Progenitor cell of endocrine pancreas (in vitro differentiated cells): ENCODE measurements around the gene CPA4. TPM values are rescaled to one million over a fixed set of nuclear protein-coding genes. Genes with fewer than 3 reads are reported as not detected.
A peak's percentile ranks its signal among the peaks of the same experiment; 100 is the strongest.

ENCODE experiments used
- DNase-seq: peaks from one replicate; pipeline ENCODE4 v3.0.0; 2021; ENCODE audit warnings: low spot score; ENCODE audit not compliant: unreplicated experiment
- H3K27ac Mint-ChIP-seq: 2 replicates; pipeline ENCODE4 v1.8.0; 2021; ENCODE audit warnings: mild to moderate bottlenecking, moderate library complexity, mixed read lengths
- H3K27me3 Mint-ChIP-seq: 2 replicates; pipeline ENCODE4 v1.8.0; 2021; ENCODE audit warnings: mixed read lengths
- H3K36me3 Mint-ChIP-seq: 2 replicates; pipeline ENCODE4 v1.8.0; 2022; ENCODE audit warnings: mixed read lengths; ENCODE audit not compliant: insufficient read depth
- H3K4me1 Mint-ChIP-seq: 2 replicates; pipeline ENCODE4 v1.8.0; 2021; ENCODE audit warnings: low read depth, mixed read lengths
- H3K4me3 Mint-ChIP-seq: 2 replicates; pipeline ENCODE4 v1.8.0; 2021; ENCODE audit warnings: low read depth, mild to moderate bottlenecking, moderate library complexity, mixed read lengths
- H3K9me3 Mint-ChIP-seq: 2 replicates; pipeline ENCODE4 v1.8.0; 2021; ENCODE audit warnings: low read depth, mixed read lengths
- CTCF ChIP-seq: fragments of 200-600 bp; sonication (generic); IDR thresholded peaks from one replicate; pipeline ENCODE4 v1.5.0; 2021; ENCODE audit warnings: antibody characterized with exemption, mild to moderate bottlenecking; ENCODE audit not compliant: unreplicated experiment
- total RNA-seq: library from RNA; stranded (reverse); gene quantifications from 2 replicates; pipeline ENCODE4 v1.2.1, GENCODE V29; 2021

The CPA4 gene
- total RNA-seq, 1 donor from 2014 or later, result 5.1 TPM

- no peak for DNase-seq
- H3K36me3 Mint-ChIP-seq, result peaks cover 16% of the 10 kb centered on the region
- H3K4me1 Mint-ChIP-seq, result peaks cover 31% of the 10 kb centered on the region
- no peaks in the 10 kb centered on the region for H3K9me3 Mint-ChIP-seq
- H3K27ac Mint-ChIP-seq, result no peak overlapping the region
- no peak overlapping the region for H3K4me3 Mint-ChIP-seq
- H3K27me3 Mint-ChIP-seq, result no peaks in the 10 kb centered on the region
- TF ChIP-seq CTCF, result no peak
Observed at GRCh38 chr7:130276796-130277762, 15.9 kb upstream of the CPA4 start.

- no peak for DNase-seq
- no peaks in the 10 kb centered on the region for H3K27me3 Mint-ChIP-seq
- peaks cover 23% of the 10 kb centered on the region for H3K4me1 Mint-ChIP-seq
- TF ChIP-seq CTCF, result peak; percentile 59
- no peak overlapping the region for H3K4me3 Mint-ChIP-seq
- H3K9me3 Mint-ChIP-seq, result no peaks in the 10 kb centered on the region
- H3K27ac Mint-ChIP-seq, result no peak overlapping the region
- peaks cover 19% of the 10 kb centered on the region for H3K36me3 Mint-ChIP-seq
Observed at GRCh38 chr7:130277763-130278643, 15.0 kb upstream of the CPA4 start.

GRCh38 chr7:130278860-130279259 is 14.1 kb upstream of the CPA4 start:
- no peak for DNase-seq
- Mint-ChIP-seq H3K9me3 (peaks cover 1% of the 10 kb centered on the region), H3K27ac (no peak overlapping the region), H3K4me3 (no peak overlapping the region), H3K4me1 (peaks cover 19% of the 10 kb centered on the region), H3K27me3 (no peaks in the 10 kb centered on the region), H3K36me3 (peaks cover 22% of the 10 kb centered on the region)
- no peak for TF ChIP-seq CTCF

GRCh38 chr7:130279286-130279685 is 13.7 kb upstream of the CPA4 start:
- TF ChIP-seq CTCF, result no peak

GRCh38 chr7:130279906-130280305 is 13.1 kb upstream of the CPA4 start:
- H3K27me3 Mint-ChIP-seq, result no peaks in the 10 kb centered on the region
- TF ChIP-seq CTCF, result no peak
- DNase-seq, result no peak
- H3K4me3 Mint-ChIP-seq, result no peak overlapping the region
- H3K36me3 Mint-ChIP-seq, result peaks cover 29% of the 10 kb centered on the region
- H3K27ac Mint-ChIP-seq, result no peak overlapping the region
- H3K9me3 Mint-ChIP-seq, result peaks cover 8% of the 10 kb centered on the region
- peaks cover 18% of the 10 kb centered on the region for H3K4me1 Mint-ChIP-seq

More at GRCh38 chr7:130279286-130279685, 13.7 kb upstream of the CPA4 start:
- no peak overlapping the region for H3K4me3 Mint-ChIP-seq
- H3K27ac Mint-ChIP-seq, result no peak overlapping the region
- H3K36me3 Mint-ChIP-seq, result peaks cover 27% of the 10 kb centered on the region
- H3K27me3 Mint-ChIP-seq, result no peaks in the 10 kb centered on the region
- H3K9me3 Mint-ChIP-seq, result peaks cover 5% of the 10 kb centered on the region
- DNase-seq, result no peak
- peaks cover 20% of the 10 kb centered on the region for H3K4me1 Mint-ChIP-seq
